ENCODE results near the gene SRRM2.

SRRM2 gene

DNA sequence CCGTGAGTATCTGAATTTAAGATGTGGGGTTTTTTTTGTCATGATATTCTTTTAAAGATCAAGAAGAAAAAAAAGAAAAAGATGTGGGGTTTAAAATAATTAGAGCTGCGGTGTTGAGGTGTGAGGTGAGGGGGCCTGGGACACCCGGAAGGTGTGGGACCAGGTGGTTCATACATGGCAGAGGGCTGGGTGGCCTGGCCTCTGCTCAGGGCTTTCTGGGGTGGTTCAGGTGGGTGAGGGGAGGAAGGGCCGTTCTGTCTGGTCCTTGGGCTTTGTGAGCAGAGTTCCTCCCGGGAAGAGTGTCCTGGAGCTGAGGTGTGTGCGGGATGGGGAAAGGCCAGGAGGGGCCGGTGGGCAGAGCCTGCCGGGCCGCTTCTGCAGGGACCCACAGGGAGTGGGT is 37.4 kb upstream of the SRRM2 start:
- H3K4me3 ChIP-seq (ENCODE audit: control insufficient read depth, low read depth, low read length): no peak overlapping the region
- no peak for TF ChIP-seq CTCF (IDR thresholded peaks at IDR 0.05; ENCODE audit: control insufficient read depth, insufficient read depth, low read depth, low read length, missing control alignments)
- no peak for DNase-seq (ENCODE audit: low read depth)

- H3K4me3 ChIP-seq (ENCODE audit: control insufficient read depth, low read depth, low read length): no peak overlapping the region; the same call in 1 of the 2 replicates
- no peak for TF ChIP-seq CTCF (IDR thresholded peaks at IDR 0.05; ENCODE audit: control insufficient read depth, insufficient read depth, low read depth, low read length, missing control alignments)
- no peak for DNase-seq (ENCODE audit: low read depth)
These were observed 36.9 kb upstream of the SRRM2 start for GRCh38 chr16:2715519-2715918.

- no peak for DNase-seq (ENCODE audit: low read depth)
- TF ChIP-seq CTCF (IDR thresholded peaks at IDR 0.05; ENCODE audit: control insufficient read depth, insufficient read depth, low read depth, low read length, missing control alignments): no peak
- no peak overlapping the region; the same call in 1 of the 2 replicates for H3K4me3 ChIP-seq (ENCODE audit: control insufficient read depth, low read depth, low read length)
These were observed 36.2 kb upstream of the SRRM2 start for GRCh38 chr16:2715966-2716885.

DNA sequence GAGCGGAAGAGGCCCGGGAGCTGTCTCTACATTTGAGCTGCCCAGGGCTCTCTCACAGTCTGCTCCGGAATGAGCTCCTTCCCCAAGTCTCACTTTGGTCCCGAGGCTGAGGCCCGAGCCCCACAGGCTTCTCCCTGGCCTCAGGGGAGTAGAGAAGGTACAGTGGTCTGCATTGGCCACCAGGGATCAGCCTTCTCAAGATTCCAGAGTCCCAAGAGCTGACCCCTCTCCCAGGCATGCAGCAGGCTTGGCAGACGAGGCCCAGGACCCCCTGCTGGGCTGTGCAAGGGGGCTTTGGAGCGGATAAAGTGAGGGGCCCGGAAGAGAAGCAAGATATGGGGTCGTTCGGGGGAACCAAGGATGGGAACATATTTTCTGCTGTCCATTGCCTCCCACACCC is 35.5 kb upstream of the SRRM2 start:
- no peak for DNase-seq (ENCODE audit: low read depth)
- no peak for TF ChIP-seq CTCF (IDR thresholded peaks at IDR 0.05; ENCODE audit: control insufficient read depth, insufficient read depth, low read depth, low read length, missing control alignments)
- no peak overlapping the region for H3K4me3 ChIP-seq (ENCODE audit: control insufficient read depth, low read depth, low read length)

DNA sequence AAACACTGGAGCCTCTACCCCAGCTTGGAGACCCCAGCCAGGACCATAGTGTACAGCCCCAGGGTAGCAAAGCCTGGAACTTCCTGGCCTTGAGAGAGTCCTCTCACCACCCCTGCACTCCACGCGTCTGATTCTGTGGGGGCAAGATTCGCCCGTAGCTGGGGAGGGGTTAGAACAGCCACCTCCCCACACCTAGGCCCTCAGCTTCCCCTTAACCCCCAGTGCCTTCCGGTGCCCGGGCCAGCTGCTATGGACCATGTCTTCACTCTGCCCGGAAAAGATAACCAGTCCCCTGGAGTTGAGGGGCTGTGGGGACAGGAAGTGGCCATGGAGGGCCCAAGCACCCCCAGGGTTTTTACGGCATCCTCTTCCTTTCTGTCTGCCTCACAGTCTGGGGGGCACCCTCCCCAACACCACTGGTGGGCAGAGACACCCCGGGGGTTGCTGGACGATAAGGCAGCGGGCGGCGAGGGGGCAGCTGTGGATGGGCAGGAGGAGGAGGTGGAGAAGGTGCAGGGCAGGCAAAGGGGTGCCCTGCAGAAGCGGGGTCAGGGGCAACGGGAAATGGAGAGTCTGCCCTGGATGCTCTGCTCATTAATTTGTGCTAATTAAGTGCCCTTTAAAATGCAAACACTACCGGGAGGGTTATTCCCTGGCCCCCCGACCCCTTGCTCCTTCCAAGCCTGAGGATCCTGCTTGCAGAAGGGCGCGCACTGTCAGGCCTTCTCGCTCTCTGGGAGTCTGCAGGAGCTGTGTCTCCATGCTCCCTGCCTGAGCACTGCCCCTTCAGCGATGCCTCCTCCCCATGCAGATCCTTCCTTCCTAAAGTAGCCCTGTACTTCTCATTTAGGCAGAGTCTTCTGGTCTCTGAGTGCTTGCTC is 34.8 kb upstream of the SRRM2 start:
- no peak for TF ChIP-seq CTCF (IDR thresholded peaks at IDR 0.05; ENCODE audit: control insufficient read depth, insufficient read depth, low read depth, low read length, missing control alignments)
- DNase-seq (ENCODE audit: low read depth): no peak
- H3K4me3 ChIP-seq (ENCODE audit: control insufficient read depth, low read depth, low read length): no peak overlapping the region

DNA sequence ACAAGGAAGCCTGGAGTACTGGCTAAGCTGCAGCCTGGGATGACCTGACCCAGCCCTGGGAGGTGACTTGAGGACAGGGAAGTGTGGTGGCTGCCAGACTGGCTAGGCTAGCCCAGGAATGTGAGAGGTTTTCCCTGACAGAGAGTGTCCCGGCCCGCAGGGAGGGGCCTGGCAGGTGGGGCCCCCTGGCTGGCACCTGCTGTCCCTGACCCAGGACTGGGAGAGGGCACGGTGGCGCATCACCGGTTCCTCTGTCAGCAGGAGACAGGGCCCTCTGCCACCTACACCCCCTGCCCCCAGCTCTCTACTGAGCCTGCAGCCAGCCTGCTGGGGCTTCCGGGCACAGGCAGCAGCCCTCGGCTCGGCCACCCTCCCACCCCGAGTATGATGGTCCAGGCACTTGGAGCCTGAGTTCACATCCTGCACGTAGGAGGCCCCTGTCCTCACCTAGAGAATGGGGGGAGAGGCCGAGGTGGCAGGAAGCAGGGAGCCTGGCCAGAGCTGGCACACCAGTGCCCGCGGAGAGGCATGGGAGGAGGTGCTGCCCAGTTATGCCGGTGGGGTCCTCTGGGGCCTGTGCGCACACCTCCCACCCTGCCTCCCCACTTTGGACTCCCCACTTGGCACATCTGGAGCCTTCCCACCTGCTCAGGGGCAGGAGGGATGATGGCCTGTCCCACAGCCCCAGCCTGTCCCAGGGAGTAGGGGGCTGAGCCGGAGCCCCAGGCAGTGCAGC is 32.9 kb upstream of the SRRM2 start:
- no peak for DNase-seq (ENCODE audit: low read depth)
- no peak overlapping the region for H3K4me3 ChIP-seq (ENCODE audit: control insufficient read depth, low read depth, low read length)
- no peak for TF ChIP-seq CTCF (IDR thresholded peaks at IDR 0.05; ENCODE audit: control insufficient read depth, insufficient read depth, low read depth, low read length, missing control alignments)
